ES-I3 (cell line): ENCODE measurements around the gene HPSE2.
A peak's percentile ranks its signal among the peaks of the same experiment; 100 is the strongest.

Experiments
- H3K36me3 ChIP-seq: 2 replicates; pipeline ENCODE4 v1.6.1; 2013; ENCODE audit warnings: mild to moderate bottlenecking, low read length, control low read depth, moderate library complexity; ENCODE audit not compliant: insufficient read depth
- H3K4me1 ChIP-seq: 2 replicates; pipeline ENCODE4 v1.6.1; 2013; ENCODE audit warnings: mild to moderate bottlenecking, control low read depth, low read length; ENCODE audit not compliant: insufficient read depth
- H3K9ac ChIP-seq: 2 replicates; pipeline ENCODE4 v1.6.1; 2013; ENCODE audit warnings: low read depth, mild to moderate bottlenecking, low read length, moderate library complexity
- H3K9me3 ChIP-seq: 2 replicates; pipeline ENCODE4 v1.6.1; 2013; ENCODE audit warnings: mild to moderate bottlenecking, low read length, moderate library complexity; ENCODE audit not compliant: control insufficient read depth, insufficient read depth

Gene HPSE2

DNA sequence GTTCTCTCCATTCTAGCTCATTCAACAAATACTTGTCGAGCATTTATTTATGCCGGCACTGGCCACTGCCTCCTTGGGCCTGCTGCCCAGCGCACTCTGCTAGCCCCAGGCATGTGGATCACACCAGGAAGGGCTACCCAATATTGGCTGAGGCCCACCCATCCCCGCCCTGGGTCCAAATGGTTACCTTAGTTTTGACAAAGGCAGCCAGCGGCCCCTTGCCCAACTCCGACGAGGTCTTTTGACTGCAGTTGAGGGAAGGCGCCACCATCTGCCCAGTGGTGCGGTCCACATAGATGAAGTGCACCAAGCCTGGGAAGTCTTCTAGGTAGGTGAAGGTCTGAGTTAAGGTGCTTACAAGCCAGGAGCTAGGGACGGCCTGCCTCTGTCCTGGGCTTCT is 813.5 kb downstream of the HPSE2 start:
- no peaks in the 10 kb centered on the region for H3K4me1 ChIP-seq
- no peaks in the 10 kb centered on the region for H3K9me3 ChIP-seq
- no peak overlapping the region for H3K9ac ChIP-seq
- H3K36me3 ChIP-seq, result no peaks in the 10 kb centered on the region; the same call in 1 of the 2 replicates

DNA sequence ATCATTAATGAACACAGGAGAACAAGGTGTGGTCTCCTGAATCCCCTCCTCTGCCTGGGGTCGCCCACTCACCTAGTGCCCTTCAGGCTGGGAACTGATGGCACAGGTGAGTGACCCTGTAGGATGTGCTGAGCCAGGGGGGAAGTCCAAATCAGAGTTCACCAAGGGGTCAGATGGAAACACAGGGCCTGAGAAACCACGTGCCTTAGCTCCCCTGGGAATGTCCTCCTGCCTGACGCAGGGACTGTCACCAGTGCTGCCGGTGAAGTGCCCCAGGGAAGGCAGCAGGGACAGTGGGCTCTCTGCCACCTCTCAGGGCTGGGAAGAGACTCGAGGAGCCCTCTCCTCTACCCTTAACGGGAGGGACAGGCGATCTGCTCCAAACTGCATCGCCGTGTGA is 814.9 kb downstream of the HPSE2 start:
- Histone ChIP-seq H3K36me3 (no peaks in the 10 kb centered on the region), H3K4me1 (peaks cover 3% of the 10 kb centered on the region; the same call in 1 of the 2 replicates), H3K9ac (no peak overlapping the region), H3K9me3 (no peaks in the 10 kb centered on the region)

DNA sequence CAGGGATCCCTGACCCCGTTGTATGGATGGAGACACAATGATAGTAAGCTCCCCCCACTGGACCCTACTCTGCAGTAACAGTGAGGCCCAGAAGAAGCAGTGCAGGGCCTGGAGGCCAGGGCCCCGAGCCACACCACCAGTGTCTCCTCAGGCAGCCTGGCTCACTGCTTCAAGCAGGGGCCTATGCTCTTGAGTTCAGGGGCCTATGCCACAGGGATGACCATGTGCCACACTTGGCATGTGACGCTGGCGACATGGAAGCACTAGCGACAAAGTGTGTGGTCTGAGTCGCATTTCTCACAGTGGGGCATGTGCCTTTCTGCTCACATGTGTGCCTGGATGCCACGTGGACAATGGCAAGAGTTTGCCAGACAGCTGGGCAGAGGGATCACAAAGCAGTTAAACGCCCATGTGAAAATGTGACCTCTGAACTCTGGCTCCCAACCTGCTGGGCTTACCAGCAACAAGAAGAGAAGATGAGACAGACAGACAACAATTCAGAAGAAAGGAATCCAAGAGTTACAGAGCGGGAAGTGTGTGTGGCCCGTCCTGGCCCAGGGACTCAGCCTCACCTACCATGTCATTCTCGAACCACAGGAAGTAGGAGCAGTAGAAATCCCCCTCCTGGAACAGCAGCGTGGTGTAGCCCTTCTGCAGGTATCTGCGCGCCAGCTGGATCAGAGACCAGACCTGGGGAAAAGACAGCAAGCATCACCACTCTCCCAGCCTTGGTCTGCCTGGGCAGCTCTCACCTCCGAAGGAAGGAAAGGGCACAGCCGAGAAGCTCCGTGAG is 816.0 kb downstream of the HPSE2 start:
- Histone ChIP-seq H3K9me3 (no peaks in the 10 kb centered on the region), H3K4me1 (peaks cover 9% of the 10 kb centered on the region; the same call in 1 of the 2 replicates), H3K36me3 (no peaks in the 10 kb centered on the region), H3K9ac (no peak overlapping the region)

DNA sequence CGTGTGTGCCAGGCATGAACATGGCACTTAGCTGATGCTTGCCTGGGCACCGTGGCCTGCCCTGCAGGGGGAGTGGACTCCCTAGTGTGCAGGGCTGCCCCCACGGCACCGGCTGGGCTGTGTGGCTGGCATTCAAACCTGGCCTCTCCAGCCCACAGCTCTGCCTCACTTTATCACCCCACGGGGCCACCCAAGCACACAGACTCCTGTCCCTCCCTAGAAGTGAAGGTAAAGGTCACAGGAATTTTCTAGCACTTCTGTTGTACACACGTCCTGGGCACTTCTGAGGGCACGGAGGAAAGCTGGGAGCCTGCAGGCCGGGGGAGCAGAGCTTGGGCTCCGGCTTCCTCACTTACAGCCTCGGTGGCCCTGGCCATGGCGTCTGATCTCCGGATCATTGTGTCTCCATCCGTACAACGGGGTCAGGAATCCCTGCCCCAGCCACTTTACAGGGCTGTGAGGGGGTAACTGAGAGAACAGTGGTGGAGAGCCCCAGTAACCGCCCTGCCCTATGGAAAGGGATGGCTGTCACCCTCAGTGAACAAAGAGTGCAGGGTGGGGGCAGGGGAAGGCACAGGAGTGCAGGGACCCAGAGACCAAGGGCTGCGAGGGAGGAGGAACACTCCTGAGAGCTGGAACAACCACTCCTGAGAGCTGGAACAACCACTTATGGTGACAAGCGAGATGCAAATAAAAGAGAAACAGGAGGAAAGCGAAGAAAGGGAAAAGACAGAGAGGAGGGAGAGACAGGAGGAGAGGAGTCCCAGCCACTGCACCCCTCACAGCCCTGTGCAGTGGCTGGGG is 816.8 kb downstream of the HPSE2 start:
- Histone ChIP-seq H3K36me3 (no peaks in the 10 kb centered on the region), H3K9me3 (no peaks in the 10 kb centered on the region), H3K4me1 (peaks cover 14% of the 10 kb centered on the region; the same call in 1 of the 2 replicates), H3K9ac (no peak overlapping the region)

DNA sequence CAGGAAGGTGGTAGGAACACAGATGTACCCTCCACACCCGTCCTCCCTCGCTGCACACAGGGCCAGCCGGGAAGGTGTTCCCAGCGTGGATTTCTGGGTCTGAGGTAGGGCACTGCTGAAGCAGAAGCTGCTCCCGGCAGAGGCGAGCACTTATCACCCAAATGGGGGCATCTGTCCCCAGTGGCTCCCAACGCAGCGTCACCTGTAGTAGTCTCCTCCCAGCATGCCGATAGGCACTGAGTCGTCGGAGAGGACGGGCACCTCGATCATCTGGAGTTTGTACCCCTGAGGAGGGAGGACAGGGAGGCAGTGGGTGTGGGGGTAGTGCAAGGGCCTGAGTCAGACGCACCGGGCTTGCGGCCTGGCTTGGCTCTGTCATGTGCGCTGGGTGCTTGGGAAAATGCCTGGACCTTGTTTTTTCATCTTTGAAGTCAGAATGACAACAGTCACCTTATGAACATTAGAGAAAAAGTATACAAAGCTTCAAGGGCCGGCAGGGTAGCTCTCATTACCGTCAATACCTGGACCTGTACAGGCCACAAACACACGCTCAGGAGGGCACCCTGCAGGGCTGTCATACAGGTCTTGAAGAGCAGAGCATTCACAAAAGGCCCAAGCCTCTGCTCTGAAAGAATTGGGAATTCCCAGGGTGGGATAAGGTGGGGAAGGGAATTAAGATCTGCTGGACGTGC is 817.5 kb downstream of the HPSE2 start:
- Histone ChIP-seq H3K36me3 (no peaks in the 10 kb centered on the region), H3K4me1 (peaks cover 14% of the 10 kb centered on the region; the same call in 1 of the 2 replicates), H3K9me3 (no peaks in the 10 kb centered on the region), H3K9ac (no peak overlapping the region)

DNA sequence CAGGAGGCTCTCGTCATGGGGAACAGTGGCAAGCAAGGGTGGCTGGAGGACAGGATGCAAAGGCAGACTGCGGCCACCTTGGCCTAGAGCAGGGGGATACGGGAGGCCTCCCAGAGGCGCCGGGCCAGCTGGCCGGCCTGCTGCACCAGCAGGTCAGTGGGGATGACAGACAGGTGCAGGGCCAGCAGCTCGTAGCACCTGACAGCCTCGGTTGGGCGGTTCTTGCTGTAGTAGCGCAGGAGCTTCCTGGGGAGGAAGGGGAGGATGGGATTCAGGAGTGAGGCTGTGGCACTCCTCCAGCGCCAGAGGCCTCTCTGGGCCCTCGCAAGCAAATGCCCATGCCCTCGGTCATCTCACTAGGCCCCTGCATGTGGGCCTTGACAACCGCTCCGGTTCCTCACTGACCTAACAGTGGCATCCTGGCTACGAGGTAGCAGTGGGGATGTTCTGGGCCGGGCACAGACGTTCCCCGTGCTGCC is 818.1 kb downstream of the HPSE2 start:
- H3K36me3 ChIP-seq, result no peaks in the 10 kb centered on the region
- peaks cover 14% of the 10 kb centered on the region; the same call in 1 of the 2 replicates for H3K4me1 ChIP-seq
- no peaks in the 10 kb centered on the region for H3K9me3 ChIP-seq
- H3K9ac ChIP-seq, result no peak overlapping the region

DNA sequence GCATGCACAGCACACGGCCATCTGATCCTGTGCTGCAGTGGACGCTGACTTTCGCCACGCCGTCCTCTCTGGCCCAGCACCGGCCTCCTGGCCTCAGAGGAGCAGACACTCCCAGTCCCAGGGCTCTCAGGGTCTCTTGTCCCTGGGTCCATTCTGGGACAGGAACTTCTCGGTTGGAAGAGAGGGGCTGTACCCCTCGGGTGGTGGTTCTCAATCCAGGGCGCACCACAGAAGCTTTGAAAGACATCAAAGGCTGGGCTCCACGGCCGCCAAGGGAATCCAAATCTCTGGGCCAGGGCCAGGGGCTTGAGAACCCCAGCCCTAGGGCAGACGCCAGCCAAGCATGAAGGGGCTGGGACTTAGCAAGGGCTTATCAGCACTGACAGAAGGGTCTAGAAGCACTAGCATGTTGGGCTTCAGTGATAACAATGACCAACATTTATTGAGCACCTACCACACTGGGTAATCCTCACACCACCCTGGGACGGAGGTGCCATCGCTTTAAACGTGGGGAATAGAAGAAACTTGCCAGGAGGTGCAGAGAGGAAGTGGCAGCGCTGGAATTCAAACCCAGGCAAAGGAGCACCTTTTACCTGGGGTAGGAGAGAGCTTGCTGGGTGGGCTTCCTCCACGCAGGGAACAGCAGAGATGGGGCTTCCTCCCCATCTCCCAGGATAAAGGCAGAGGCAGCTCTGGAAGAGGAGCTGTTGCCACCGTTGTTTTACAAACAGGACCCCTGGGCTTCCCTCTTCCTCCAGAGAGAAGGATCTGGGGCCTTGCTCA is 818.9 kb downstream of the HPSE2 start:
- Histone ChIP-seq H3K9ac (no peak overlapping the region), H3K4me1 (peaks cover 14% of the 10 kb centered on the region; the same call in 1 of the 2 replicates), H3K9me3 (no peaks in the 10 kb centered on the region), H3K36me3 (no peaks in the 10 kb centered on the region)

DNA sequence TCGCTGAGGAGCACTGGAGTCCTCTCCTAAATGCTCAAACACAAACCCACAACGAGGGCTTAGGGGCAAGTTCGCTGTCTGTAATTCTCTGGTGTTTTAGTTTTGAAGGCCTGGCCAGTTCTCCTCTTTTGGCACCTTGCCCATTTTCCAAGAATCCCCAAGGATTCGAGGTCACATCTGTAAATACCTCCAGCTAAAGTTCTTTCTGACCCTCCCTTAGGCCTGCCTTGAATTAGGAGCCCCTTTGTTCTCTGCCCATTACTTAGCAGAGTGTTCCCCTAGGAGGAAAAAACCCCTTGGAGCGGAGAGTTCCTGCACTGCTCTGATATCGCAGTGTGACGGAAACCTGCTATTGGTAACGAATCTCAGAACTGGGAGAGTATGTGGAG is 819.9 kb downstream of the HPSE2 start:
- Histone ChIP-seq H3K9ac (peak overlapping the region; percentile 86; the same call in 1 of the 2 replicates), H3K36me3 (no peaks in the 10 kb centered on the region), H3K9me3 (no peaks in the 10 kb centered on the region), H3K4me1 (peaks cover 14% of the 10 kb centered on the region; the same call in 1 of the 2 replicates)

DNA sequence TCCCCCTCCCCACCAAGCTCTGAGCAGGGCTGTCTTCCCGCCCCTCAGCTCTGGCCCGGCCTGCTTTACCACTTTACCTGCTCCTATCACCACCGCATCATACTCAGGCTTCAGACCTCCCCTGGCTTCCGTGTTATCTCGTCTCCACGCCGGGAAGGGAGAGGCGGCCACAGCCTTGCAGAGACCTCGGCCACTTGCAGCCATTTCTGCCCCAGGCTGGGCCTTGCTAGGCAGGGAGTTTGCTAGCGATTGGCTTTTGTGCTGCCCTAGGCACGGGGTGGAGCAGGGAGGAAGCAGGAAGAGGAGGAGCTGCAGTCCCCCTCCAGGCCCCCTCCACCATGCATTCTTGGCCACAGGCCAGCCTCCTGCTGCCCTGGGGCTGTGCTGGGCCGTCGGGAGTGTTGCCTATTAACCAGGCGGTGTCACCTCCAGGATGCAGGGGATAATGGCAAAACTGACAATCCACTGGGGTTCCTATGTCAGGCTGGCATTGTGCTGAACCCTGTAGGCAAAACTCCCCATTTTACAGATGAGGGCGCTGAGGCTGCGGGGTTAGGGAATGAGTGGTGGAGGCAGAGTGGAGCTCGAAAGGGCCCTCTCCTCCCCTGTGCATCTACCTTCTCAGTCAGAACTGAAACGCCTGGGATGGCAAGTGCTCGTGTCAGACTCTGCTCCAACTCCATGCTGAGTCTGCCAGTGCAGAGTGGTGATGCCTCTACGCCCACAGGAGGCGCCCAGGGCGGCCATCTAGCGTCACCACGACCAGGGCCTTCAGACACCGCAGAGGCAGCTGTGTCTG is 820.5 kb downstream of the HPSE2 start, which contains the start of gene PYROXD2:
TSS of gene PYROXD2 (minus strand) at position 251 of the 799 bp plus-strand sequence. CDS start at position 204, 47 bp downstream.
- peak within 1 kb of the TSS; percentile 86 for H3K9ac ChIP-seq
- no peaks in the 10 kb centered on the region for H3K9me3 ChIP-seq
- H3K36me3 ChIP-seq, result no peaks in the 10 kb centered on the region
- H3K4me1 ChIP-seq, result peaks cover 14% of the 10 kb centered on the region; the same call in 1 of the 2 replicates

DNA sequence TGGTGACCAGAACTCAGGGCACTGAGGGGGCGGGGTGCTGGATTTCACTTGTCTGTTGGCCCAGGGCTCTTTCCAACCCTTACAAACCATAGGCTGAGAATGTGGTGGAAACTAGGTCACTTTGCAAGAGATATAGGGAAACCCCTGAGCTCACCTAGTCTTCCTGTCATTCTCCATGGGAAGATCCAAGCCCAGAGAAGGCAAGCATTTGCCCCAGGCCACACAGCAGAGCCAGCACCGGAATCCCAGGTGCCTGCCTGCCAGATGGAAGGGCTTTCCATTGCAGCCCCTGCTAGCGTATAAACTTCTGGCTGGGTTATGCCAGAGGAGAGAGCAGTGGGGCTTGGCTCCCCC is 821.1 kb downstream of the HPSE2 start:
- peak overlapping the region; percentile 86 for H3K9ac ChIP-seq
- no peaks in the 10 kb centered on the region for H3K9me3 ChIP-seq
- H3K36me3 ChIP-seq, result no peaks in the 10 kb centered on the region
- H3K4me1 ChIP-seq, result peaks cover 14% of the 10 kb centered on the region; the same call in 1 of the 2 replicates

DNA sequence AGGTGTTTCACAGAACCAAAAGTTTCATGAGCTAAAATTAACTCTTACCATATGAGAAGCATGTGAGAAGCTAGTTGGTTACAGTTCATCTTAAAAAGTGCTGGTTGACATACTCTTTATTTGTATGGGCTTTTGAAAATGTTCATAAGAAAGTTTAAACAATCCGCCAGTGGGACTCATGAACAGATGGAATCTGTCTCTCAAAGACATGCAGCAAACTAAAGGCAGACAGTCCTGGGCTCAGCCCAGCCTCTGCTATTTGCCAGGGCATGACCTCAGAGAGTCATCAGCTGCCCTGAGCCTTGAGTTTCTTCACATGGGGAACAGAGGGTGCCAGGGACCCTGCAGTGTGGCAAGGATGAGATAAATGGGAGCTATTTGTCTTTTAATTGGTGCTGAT is 823.9 kb downstream of the HPSE2 start:
- Histone ChIP-seq H3K4me1 (peaks cover 14% of the 10 kb centered on the region; the same call in 1 of the 2 replicates), H3K9me3 (no peaks in the 10 kb centered on the region), H3K9ac (no peak overlapping the region), H3K36me3 (no peaks in the 10 kb centered on the region)

DNA sequence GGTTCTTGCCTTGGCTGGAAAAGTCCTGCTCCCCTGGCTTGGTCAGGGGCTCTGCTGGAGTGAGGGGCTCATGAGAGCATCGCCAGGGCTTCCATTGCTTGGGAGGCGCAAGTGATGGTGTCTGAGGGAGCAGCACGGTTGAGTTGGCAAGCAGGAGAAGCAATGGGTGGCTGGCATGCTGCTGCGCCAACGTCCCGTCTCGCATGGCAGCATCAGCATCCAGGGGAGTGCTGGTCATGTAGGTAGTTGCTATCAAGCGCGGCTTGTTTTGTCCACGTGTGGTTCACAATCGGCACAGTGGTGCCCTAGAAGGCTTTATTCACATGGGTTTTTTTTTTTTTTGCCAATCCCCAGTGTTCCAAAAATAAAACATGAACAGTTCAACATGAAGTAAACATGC is 824.5 kb downstream of the HPSE2 start:
- H3K36me3 ChIP-seq, result no peaks in the 10 kb centered on the region
- no peak overlapping the region for H3K9ac ChIP-seq
- peaks cover 14% of the 10 kb centered on the region; the same call in 1 of the 2 replicates for H3K4me1 ChIP-seq
- no peaks in the 10 kb centered on the region for H3K9me3 ChIP-seq

DNA sequence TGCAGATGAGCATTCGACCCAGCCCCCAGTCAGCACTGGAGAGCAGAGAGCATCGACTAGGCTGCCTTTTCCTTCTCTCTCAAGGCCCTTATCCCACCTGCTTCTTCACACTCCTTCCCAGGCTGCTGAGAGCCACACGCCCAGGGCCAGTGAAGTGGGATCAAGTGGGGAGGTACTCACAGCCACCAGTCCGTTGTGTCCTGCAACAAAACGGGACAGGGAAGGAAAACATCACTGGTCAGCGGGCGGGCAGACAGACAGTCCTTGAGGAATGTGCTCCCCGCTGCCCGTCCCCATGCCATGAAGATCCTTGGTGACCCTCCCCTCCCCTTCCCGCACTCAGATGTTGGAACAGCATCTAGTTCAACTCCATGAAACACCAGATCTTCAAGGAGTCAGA is 824.9 kb downstream of the HPSE2 start:
- H3K9ac ChIP-seq, result no peak overlapping the region
- H3K4me1 ChIP-seq, result peaks cover 11% of the 10 kb centered on the region; the same call in 1 of the 2 replicates
- H3K9me3 ChIP-seq, result no peaks in the 10 kb centered on the region
- no peaks in the 10 kb centered on the region for H3K36me3 ChIP-seq
